HG02610 (cell line): Measurements from ENCODE around the gene MAGEB17.
"Not testable (repeated sequence)": the region's sequence is repeated elsewhere in the genome, so short reads cannot be mapped to it uniquely, and the experiment has no call there.

Experiments
- ATAC-seq: cut with Tn5 transposase; IDR thresholded peaks from one replicate; pipeline ENCODE4 v1.9.1; 2021; ENCODE audit warnings: mild to moderate bottlenecking, moderate library complexity; ENCODE audit not compliant: unreplicated experiment

Gene MAGEB17

GRCh38 chrX:16156692-16157331 lies 10.5 kb upstream of the MAGEB17 start:
- no peak for ATAC-seq

GRCh38 chrX:16160729-16161128 lies 6.6 kb upstream of the MAGEB17 start:
- ATAC-seq = no peak

DNA sequence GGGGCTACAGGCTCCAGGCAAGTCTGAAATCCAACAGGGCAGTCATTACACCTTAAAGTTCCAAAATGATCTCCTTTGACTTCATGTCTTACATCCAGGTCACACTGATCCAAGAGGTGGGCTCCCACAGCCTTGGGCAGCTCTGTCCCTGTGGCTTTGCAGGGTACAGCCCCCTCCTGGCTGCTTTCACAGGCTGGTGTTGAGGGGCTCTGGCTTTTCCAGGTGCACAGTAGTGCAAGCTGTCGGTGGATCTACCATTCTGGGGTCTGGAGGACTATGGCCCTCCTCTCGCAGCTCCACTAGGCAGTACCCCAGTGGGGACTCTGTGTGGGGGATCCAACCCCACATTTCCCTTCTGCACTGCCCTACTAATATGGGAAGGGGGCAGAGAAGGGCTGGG lies 6.1 kb upstream of the MAGEB17 start:
- not testable (repeated sequence) for ATAC-seq

DNA sequence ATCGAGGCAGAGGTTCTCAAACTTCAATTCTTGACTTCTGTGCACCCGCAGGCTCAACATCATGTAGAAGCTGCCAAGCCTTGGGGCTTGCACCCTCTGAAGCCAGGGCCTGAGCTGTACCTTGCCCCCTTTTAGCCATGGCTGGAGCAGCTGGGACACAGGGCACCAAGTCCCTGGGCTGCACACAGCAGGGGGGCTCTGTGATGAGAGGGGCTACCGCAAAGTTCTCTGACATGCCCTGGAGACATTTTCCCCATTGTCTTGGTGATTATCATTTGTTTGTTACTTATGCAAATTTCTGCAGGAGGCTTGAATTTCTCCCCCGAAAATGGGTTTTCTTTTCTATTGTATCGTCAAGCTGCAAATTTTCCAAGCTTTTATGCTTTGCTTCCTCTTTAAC lies 4.9 kb upstream of the MAGEB17 start:
- no peak for ATAC-seq

DNA sequence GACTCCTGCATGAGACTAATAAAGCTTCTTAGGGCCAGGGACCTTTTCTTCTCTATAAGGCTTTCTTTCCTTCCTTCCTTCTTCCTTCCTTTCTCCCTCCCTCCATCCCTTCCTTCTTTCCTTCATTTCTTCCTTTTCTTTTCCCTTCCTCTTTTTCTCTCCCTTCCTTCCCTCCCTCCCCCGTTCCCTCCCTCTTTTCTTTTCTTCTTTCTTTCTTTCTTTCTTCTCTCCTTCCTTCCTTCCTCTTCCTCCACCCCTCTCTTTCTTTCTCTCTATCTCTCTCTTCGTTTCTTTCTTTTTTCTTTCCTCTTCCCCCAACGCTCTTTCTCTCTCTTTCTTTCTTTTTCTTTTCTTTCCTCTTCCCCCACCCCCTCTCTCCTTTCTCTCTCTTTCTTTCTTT lies 2.5 kb upstream of the MAGEB17 start:
- ATAC-seq = no peak

DNA sequence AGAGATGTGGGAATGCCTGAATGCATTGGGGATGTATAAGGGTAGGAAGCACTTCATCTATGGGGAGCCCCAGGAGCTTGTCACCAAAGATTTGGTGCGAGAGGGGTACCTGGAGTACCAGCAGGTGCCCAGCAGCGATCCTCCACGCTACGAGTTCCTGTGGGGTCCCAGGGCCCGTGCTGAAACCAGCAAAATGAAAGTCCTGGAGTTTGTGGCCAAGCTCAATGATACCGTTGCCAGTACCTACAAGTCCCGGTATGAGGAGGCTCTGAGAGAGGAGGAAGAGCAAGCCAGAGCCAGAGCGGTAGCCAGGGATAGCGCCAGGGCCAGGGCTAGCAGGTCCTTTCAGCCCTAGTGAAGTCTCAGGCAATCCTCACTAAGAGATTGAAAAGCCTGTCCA lies 3.8 kb downstream of the MAGEB17 start:
- ATAC-seq = no peak

DNA sequence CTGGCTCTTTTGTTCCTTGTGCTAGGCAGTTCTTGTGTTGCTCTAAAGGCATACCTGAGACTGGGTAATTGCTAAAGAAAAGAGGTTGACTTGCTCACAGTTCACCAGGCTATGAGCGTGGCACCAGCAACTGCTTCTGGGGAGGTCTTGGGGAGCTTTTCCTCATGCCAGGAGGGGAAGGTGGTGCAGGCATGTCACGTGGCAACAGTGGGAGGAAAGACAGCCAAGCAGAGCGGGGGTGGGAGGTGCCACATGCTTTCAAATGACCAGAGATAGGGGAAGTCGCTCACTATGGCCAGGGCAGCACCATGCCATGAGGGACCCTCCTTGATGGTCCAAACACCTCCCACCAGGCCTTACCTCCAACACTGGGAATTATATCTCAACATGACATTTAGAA lies 4.7 kb downstream of the MAGEB17 start:
- no peak for ATAC-seq

GRCh38 chrX:16172391-16172790 lies 5.1 kb downstream of the MAGEB17 start:
- ATAC-seq = no peak

DNA sequence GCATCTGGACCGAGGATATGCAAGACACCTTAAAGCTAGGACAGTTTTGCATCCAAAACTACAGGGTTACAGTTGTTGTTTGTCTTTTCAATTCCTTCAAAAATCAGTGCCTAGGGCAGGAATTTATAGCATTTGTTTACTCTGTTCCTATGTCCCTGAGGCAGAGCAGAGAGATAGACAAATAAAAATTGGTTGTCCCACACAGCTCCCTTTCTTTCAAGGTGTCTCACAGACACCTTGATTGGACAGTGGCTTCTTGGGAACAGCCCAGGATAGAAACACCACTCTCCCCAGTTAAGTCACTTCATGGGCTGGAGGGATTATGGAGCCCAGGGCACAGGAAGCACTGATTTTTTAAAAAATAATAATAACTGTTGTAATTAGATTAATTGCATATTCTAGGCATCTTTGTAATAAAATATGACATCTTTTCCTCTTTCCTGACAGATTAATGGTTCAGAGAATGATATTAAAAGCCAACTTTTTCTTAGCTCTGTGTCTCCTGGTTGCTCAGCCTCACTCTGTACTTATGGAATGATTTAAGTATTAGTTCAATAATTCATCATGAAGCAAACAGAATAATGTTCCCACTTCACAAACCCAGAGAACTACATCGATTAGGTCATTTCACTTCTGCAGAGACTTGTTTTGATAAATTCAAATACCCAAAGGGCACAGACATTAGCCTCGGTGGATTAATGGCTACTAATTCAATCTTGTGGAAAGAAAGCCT lies 8.2 kb downstream of the MAGEB17 start:
- ATAC-seq = no peak

DNA sequence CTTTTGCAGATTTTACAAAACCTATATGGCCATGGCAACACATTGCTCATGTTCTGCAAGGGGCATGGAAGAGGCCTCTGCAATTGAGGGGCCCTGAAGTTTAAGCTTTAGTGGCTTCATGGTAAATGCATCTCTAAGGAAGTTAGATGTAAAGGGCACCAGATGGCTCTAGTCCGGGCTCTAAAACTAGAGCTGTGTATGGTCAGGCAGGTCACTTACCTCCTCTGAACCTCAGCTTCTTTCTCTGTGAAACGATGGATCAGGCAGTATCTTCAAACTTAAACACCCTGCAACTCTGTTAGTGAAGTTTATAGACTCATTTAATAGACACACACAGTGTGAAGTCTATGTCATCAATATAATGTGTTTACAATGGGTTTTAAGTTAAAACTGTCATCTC lies 10.0 kb downstream of the MAGEB17 start:
- ATAC-seq = no peak

GRCh38 chrX:16183843-16184242 lies 16.6 kb downstream of the MAGEB17 start:
- not testable (repeated sequence) for ATAC-seq

GRCh38 chrX:16185725-16186136 lies 18.4 kb downstream of the MAGEB17 start:
- peak; percentile 96 for ATAC-seq

DNA sequence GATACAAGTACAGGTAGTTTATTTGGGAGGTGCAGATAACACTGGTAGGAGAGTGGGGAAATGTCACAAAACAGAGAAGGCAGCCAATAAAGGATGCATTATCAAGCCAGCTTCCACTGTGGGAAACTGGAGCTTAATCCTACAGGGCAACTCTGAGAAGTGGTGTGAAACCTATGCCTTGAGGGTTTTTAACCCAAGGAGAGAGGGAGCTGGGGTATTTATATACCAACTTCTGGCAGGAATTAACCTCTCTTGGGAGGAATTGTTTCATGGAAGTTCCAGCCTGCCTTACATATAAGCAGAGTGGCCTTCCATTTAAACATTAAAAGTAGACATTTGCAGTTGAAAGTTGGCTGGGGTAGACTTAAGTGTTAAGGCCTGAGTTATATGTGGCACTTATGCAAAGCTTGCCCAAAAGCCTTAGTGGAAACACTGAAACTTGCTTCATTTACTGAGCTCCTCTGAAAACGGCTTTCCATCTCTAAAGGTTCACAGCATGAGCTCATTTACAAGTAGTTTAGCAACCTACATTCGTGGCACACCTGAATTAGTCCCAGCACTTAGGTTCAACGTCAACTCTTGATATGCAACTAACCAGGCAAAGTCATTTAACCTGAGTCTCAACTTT lies 19.2 kb downstream of the MAGEB17 start:
- no peak for ATAC-seq

GRCh38 chrX:16187024-16187760 lies 19.9 kb downstream of the MAGEB17 start:
- ATAC-seq = no peak

DNA sequence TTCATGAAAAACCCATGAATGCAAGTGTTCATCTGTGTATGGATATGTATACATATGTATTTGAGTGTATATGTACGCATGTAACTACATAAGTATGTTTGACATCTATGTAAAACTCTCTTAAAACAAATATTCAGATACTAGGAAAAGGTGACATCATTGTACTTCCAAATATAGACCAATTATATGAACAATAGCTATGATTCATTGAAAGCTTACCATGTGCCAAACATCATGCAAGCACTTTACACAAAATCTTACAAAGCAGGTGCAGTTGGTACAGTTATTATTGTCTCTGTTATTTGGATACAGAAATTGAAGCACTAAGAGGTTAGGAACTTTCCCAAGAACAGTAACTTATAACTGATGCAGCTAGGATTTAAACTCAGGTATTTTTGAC lies 21.4 kb downstream of the MAGEB17 start:
- no peak for ATAC-seq

- ATAC-seq = no peak
Observed at GRCh38 chrX:16191605-16192004, 24.3 kb downstream of the MAGEB17 start.

DNA sequence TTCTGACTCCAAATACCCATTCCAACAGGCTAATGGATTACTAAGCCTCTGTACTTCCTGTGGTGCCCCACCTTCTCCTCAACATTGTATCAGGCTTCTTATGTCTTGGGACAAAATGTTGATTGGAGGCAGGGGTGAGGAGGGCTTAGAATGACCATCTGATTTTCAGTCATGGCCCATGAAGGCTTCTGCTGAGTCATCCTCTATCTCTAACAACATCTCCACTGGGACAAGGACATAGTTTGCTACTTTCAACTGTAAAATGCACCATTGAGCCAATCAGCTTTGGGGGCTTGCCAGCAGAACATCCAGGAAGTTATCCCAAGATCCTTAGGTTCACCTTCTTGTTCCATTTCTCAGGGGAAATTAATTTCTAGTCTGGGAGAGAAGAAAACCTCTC lies 29.5 kb downstream of the MAGEB17 start:
- no peak for ATAC-seq

- no peak for ATAC-seq
Observed at GRCh38 chrX:16199343-16199742, 32.1 kb downstream of the MAGEB17 start.

- ATAC-seq = no peak
Observed at GRCh38 chrX:16202943-16203342, 35.7 kb downstream of the MAGEB17 start.

- ATAC-seq = no peak
Observed at GRCh38 chrX:16204538-16204937, 37.3 kb downstream of the MAGEB17 start.

GRCh38 chrX:16205840-16206239 lies 38.6 kb downstream of the MAGEB17 start:
- ATAC-seq = no peak

GRCh38 chrX:16207634-16208033 lies 40.4 kb downstream of the MAGEB17 start:
- no peak for ATAC-seq
